ENCODE measurements around the gene ACKR1. TPM values are rescaled to one million over a fixed set of nuclear protein-coding genes. Genes with fewer than 3 reads are reported as not detected.

Gene ACKR1
- polyA plus RNA-seq, 1 donor (not counting 4 experiments of a cell fraction or from before 2014, with no cell fraction given), result not detected

DNA sequence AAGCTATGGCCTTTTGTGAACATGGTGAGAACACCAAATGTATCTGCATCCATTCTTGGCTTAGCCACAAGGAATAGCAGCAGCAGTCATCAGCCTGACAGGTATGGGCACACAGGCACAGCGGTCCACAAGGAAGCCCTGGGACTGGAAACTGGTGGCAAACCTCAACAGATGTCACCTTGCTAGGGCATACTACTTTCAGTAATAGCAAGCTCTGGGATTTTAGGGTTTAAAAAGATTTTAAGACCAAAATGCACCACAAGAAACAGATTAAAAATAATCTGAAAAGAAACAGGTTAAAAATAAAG is 43.0 kb upstream of the ACKR1 start:
- Histone ChIP-seq H3K9me3 (ENCODE audit: control insufficient read depth, low read depth, low read length) (no peaks in the 10 kb centered on the region), H3K79me2 (ENCODE audit: control insufficient read depth, insufficient read depth, low read length) (no peaks in the 10 kb centered on the region), H3K27me3 (ENCODE audit: control insufficient read depth, extremely low read depth, insufficient read depth, low read length) (peaks cover 9% of the 10 kb centered on the region), H2AFZ (ENCODE audit: control insufficient read depth, low read length) (no peak overlapping the region), H3K9ac (ENCODE audit: control insufficient read depth, extremely low read depth, insufficient read depth, low read length) (no peak overlapping the region), H3K4me2 (ENCODE audit: control insufficient read depth, extremely low read depth, insufficient read depth, low read depth, low read length) (peak overlapping the region; percentile 76), H3K9me1 (ENCODE audit: control insufficient read depth, extremely low read depth, insufficient read depth, low read length) (no peaks in the 10 kb centered on the region), H3K4me1 (ENCODE audit: control insufficient read depth, extremely low read depth, insufficient read depth, low read length) (peaks cover 12% of the 10 kb centered on the region), H4K20me1 (ENCODE audit: control insufficient read depth, extremely low read depth, insufficient read depth, low read length) (no peaks in the 10 kb centered on the region), H3K4me3 (ENCODE audit: control insufficient read depth in 2 of 3, extremely low read depth in 1 of 3, insufficient read depth in 2 of 3, low read depth in 1 of 3, low read length in 3 of 3) (no peak overlapping the region), H3K27ac (ENCODE audit: control insufficient read depth, insufficient read depth, low read length) (no peak overlapping the region), H3K36me3 (ENCODE audit: control insufficient read depth in 2 of 2, extremely low read depth in 1 of 2, insufficient read depth in 2 of 2, low read length in 2 of 2) (no peaks in the 10 kb centered on the region)
- DNase-seq (ENCODE audit: low read depth, low spot score), result no peak
- TF ChIP-seq, protein P1, sequence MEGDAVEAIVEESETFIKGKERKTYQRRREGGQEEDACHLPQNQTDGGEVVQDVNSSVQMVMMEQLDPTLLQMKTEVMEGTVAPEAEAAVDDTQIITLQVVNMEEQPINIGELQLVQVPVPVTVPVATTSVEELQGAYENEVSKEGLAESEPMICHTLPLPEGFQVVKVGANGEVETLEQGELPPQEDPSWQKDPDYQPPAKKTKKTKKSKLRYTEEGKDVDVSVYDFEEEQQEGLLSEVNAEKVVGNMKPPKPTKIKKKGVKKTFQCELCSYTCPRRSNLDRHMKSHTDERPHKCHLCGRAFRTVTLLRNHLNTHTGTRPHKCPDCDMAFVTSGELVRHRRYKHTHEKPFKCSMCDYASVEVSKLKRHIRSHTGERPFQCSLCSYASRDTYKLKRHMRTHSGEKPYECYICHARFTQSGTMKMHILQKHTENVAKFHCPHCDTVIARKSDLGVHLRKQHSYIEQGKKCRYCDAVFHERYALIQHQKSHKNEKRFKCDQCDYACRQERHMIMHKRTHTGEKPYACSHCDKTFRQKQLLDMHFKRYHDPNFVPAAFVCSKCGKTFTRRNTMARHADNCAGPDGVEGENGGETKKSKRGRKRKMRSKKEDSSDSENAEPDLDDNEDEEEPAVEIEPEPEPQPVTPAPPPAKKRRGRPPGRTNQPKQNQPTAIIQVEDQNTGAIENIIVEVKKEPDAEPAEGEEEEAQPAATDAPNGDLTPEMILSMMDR (optimal IDR thresholded peaks at IDR 0.05 in 1 of 3, IDR thresholded peaks at IDR 0.05 in 1 of 3, conservative IDR thresholded peaks at IDR 0.05 in 1 of 3; ENCODE audit: extremely low read depth in 1 of 3, insufficient read depth in 2 of 3, low read length in 3 of 3), result no peak
- no peak for TF ChIP-seq EZH2 (IDR thresholded peaks at IDR 0.05; ENCODE audit: low read length)
- FAIRE-seq, result no peak
- dilution Hi-C loops (cut with MboI; ENCODE audit: extremely low pct_ligation_motif_present, low sequenced_read_pairs), result no loop called here

DNA sequence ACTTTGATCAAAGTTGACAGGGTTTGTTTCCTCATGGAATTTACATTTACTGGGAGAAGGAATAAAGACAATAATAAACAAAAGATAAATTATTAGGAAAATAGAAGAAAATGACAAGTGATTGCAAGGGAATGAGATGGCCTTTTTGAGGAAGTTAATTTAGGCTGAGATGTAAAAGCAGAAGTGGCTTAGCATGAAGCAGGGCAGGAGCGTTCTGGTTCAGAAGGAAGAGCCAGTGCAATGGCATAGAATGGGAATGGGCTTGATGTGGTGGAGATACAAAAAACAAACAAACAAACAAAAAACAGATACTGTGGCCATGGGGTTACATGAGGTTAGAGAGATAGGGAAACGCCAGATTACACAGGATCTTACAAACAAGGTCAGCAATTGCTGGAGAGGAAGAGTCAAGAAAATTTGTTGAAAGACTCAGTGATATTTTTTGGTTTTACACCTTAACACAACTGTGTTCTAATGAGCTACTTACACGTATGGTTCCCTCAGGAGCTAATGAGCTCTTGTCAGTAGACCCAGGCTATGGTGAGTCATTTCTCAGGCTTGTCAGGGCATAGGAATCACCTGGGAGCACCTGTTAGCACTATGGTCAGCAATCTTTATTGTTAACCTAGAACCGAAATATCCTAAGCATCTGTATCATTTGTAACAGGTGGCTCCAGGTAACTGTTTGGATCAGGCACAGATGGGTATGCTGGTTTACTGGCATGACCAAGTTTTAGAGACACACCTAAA is 42.0 kb upstream of the ACKR1 start:
- FAIRE-seq, result peak; percentile 89
- no peaks in the 10 kb centered on the region for H3K9me1 ChIP-seq (ENCODE audit: control insufficient read depth, extremely low read depth, insufficient read depth, low read length)

More for the DNA sequence above, 42.0 kb upstream of the ACKR1 start:
- TF ChIP-seq EZH2 (IDR thresholded peaks at IDR 0.05; ENCODE audit: low read length), result no peak
- TF ChIP-seq, protein P1 (optimal IDR thresholded peaks at IDR 0.05 in 1 of 3, IDR thresholded peaks at IDR 0.05 in 1 of 3, conservative IDR thresholded peaks at IDR 0.05 in 1 of 3; ENCODE audit: extremely low read depth in 1 of 3, insufficient read depth in 2 of 3, low read length in 3 of 3), result no peak
- dilution Hi-C loops (cut with MboI; ENCODE audit: extremely low pct_ligation_motif_present, low sequenced_read_pairs), result no loop called here
- no peak for DNase-seq (ENCODE audit: low read depth, low spot score)
- Histone ChIP-seq H3K9ac (ENCODE audit: control insufficient read depth, extremely low read depth, insufficient read depth, low read length) (no peak overlapping the region), H3K36me3 (ENCODE audit: control insufficient read depth in 2 of 2, extremely low read depth in 1 of 2, insufficient read depth in 2 of 2, low read length in 2 of 2) (no peaks in the 10 kb centered on the region), H3K4me2 (ENCODE audit: control insufficient read depth, extremely low read depth, insufficient read depth, low read depth, low read length) (no peak overlapping the region), H3K27ac (ENCODE audit: control insufficient read depth, insufficient read depth, low read length) (no peak overlapping the region), H4K20me1 (ENCODE audit: control insufficient read depth, extremely low read depth, insufficient read depth, low read length) (no peaks in the 10 kb centered on the region), H3K79me2 (ENCODE audit: control insufficient read depth, insufficient read depth, low read length) (no peaks in the 10 kb centered on the region), H2AFZ (ENCODE audit: control insufficient read depth, low read length) (no peak overlapping the region), H3K27me3 (ENCODE audit: control insufficient read depth, extremely low read depth, insufficient read depth, low read length) (peaks cover 9% of the 10 kb centered on the region), H3K4me1 (ENCODE audit: control insufficient read depth, extremely low read depth, insufficient read depth, low read length) (peaks cover 12% of the 10 kb centered on the region), H3K4me3 (ENCODE audit: control insufficient read depth in 2 of 3, extremely low read depth in 1 of 3, insufficient read depth in 2 of 3, low read depth in 1 of 3, low read length in 3 of 3) (no peak overlapping the region), H3K9me3 (ENCODE audit: control insufficient read depth, low read depth, low read length) (no peaks in the 10 kb centered on the region)

Measured in keratinocyte (primary cell).